ENCODE results near the gene GPRIN2. TPM values are rescaled to one million over a fixed set of nuclear protein-coding genes. Genes with fewer than 3 reads are reported as not detected.

GPRIN2 gene
- total and polyA plus RNA-seq, 4 donors, result 0.09 to 1.3 (median 0.15) TPM; not detected in 1

DNA sequence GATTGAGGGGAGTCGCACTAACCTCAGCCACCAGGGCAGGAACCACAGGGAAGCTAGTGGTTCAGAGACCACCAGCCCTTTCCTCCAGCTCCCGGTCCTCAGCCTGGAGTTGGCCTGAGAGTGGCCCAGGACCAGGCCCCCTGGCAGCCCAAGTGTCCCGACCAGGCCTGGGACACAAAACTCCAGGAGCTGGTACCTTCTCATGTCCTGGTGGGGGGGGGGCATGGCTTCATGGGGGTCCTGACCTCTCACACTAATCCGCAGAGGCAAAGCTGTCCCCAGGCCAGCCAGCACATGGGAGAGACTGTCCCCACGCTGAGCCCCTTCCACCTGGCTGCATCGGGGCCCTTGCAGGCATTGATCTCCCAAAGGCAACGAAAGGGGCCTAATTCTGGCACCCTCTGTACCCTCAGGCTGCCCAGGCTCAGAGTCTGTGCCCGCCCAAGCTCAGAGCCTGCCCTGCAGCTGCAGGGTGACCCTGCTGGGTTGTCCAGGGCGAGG, 28.2 kb downstream of the GPRIN2 start:
- H3K9ac ChIP-seq (ENCODE audit: low read depth in 1 of 2, low read length in 2 of 2), result no peak overlapping the region
- H3K4me3 ChIP-seq (ENCODE audit: low read depth in 1 of 3, low read length in 3 of 3), result no peak overlapping the region
- WGBS, result 87% methylated on average over 9 of the region's 9 CpGs
- no peaks in the 10 kb centered on the region for H3K9me3 ChIP-seq (ENCODE audit: control insufficient read depth in 4 of 4, low read length in 3 of 4)
- DNase-seq (ENCODE audit: low spot score), result no peak
- H3K27me3 ChIP-seq (ENCODE audit: control insufficient read depth in 4 of 4, insufficient read depth in 4 of 4, low read length in 3 of 4), result no peaks in the 10 kb centered on the region
- TF ChIP-seq FOXA2 (IDR thresholded peaks at IDR 0.05) (no peak), HNF4A (conservative IDR thresholded peaks at IDR 0.05) (no peak), TAF1 (conservative IDR thresholded peaks at IDR 0.05) (no peak)
- TF ChIP-seq, protein P1, sequence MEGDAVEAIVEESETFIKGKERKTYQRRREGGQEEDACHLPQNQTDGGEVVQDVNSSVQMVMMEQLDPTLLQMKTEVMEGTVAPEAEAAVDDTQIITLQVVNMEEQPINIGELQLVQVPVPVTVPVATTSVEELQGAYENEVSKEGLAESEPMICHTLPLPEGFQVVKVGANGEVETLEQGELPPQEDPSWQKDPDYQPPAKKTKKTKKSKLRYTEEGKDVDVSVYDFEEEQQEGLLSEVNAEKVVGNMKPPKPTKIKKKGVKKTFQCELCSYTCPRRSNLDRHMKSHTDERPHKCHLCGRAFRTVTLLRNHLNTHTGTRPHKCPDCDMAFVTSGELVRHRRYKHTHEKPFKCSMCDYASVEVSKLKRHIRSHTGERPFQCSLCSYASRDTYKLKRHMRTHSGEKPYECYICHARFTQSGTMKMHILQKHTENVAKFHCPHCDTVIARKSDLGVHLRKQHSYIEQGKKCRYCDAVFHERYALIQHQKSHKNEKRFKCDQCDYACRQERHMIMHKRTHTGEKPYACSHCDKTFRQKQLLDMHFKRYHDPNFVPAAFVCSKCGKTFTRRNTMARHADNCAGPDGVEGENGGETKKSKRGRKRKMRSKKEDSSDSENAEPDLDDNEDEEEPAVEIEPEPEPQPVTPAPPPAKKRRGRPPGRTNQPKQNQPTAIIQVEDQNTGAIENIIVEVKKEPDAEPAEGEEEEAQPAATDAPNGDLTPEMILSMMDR (IDR thresholded peaks at IDR 0.05; ENCODE audit: low read depth, low read length, missing input control), result no peak
- TF ChIP-seq, protein P2, sequence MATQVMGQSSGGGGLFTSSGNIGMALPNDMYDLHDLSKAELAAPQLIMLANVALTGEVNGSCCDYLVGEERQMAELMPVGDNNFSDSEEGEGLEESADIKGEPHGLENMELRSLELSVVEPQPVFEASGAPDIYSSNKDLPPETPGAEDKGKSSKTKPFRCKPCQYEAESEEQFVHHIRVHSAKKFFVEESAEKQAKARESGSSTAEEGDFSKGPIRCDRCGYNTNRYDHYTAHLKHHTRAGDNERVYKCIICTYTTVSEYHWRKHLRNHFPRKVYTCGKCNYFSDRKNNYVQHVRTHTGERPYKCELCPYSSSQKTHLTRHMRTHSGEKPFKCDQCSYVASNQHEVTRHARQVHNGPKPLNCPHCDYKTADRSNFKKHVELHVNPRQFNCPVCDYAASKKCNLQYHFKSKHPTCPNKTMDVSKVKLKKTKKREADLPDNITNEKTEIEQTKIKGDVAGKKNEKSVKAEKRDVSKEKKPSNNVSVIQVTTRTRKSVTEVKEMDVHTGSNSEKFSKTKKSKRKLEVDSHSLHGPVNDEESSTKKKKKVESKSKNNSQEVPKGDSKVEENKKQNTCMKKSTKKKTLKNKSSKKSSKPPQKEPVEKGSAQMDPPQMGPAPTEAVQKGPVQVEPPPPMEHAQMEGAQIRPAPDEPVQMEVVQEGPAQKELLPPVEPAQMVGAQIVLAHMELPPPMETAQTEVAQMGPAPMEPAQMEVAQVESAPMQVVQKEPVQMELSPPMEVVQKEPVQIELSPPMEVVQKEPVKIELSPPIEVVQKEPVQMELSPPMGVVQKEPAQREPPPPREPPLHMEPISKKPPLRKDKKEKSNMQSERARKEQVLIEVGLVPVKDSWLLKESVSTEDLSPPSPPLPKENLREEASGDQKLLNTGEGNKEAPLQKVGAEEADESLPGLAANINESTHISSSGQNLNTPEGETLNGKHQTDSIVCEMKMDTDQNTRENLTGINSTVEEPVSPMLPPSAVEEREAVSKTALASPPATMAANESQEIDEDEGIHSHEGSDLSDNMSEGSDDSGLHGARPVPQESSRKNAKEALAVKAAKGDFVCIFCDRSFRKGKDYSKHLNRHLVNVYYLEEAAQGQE (IDR thresholded peaks at IDR 0.05), result no peak
- H3K36me3 ChIP-seq (ENCODE audit: control insufficient read depth in 4 of 4, insufficient read depth in 3 of 4, low read depth in 1 of 4, low read length in 3 of 4), result no peaks in the 10 kb centered on the region
- H3K27ac ChIP-seq (ENCODE audit: low read depth in 1 of 2, low read length in 2 of 2), result no peak overlapping the region
- H3K4me1 ChIP-seq (ENCODE audit: control insufficient read depth in 4 of 4, insufficient read depth in 4 of 4, low read length in 3 of 4), result no peaks in the 10 kb centered on the region

DNA sequence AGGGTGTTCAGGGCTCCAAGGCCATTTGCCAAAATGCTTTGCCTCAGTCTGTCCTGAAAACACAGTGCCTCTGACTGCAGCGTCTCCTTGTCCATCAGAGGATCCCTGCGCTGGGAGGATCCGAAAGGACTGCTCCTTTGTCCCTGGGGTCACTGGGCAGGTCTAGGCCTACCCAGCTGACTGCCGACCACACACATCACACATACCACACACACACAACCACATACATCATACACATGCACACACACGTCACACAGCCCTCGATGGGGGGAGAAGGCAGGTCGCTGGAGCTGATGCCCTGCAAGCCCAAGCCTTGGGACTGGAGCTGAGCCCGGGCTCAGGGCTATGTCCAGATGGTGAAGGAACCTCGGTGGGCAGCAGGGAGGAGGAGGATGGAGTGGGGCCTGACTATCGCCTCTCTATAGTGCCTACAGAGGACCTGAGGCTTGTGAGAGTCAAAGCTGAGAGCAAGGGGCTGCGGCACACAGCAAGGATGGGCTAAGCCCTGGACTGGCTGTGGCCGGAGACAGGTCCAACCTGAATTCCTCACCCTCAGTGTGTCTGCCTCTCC, 29.1 kb downstream of the GPRIN2 start:
- no peaks in the 10 kb centered on the region for H3K27me3 ChIP-seq (ENCODE audit: control insufficient read depth in 4 of 4, insufficient read depth in 4 of 4, low read length in 3 of 4)
- H3K36me3 ChIP-seq (ENCODE audit: control insufficient read depth in 4 of 4, insufficient read depth in 3 of 4, low read depth in 1 of 4, low read length in 3 of 4), result no peaks in the 10 kb centered on the region
- DNase-seq (ENCODE audit: low spot score), result no peak
- H3K9me3 ChIP-seq (ENCODE audit: control insufficient read depth in 4 of 4, low read length in 3 of 4), result no peaks in the 10 kb centered on the region
- H3K4me1 ChIP-seq (ENCODE audit: control insufficient read depth in 4 of 4, insufficient read depth in 4 of 4, low read length in 3 of 4), result no peaks in the 10 kb centered on the region
- H3K4me3 ChIP-seq (ENCODE audit: low read depth in 1 of 3, low read length in 3 of 3), result no peak overlapping the region
- no peak overlapping the region for H3K27ac ChIP-seq (ENCODE audit: low read depth in 1 of 2, low read length in 2 of 2)
- H3K9ac ChIP-seq (ENCODE audit: low read depth in 1 of 2, low read length in 2 of 2), result no peak overlapping the region
- TF ChIP-seq RAD21 (IDR thresholded peaks at IDR 0.05) (no peak), RXRA (IDR thresholded peaks at IDR 0.05) (no peak), EGR1 (IDR thresholded peaks at IDR 0.05; ENCODE audit: low read depth in 2 of 2) (no peak), HNF4A (conservative IDR thresholded peaks at IDR 0.05) (no peak)
- TF ChIP-seq, protein P3, sequence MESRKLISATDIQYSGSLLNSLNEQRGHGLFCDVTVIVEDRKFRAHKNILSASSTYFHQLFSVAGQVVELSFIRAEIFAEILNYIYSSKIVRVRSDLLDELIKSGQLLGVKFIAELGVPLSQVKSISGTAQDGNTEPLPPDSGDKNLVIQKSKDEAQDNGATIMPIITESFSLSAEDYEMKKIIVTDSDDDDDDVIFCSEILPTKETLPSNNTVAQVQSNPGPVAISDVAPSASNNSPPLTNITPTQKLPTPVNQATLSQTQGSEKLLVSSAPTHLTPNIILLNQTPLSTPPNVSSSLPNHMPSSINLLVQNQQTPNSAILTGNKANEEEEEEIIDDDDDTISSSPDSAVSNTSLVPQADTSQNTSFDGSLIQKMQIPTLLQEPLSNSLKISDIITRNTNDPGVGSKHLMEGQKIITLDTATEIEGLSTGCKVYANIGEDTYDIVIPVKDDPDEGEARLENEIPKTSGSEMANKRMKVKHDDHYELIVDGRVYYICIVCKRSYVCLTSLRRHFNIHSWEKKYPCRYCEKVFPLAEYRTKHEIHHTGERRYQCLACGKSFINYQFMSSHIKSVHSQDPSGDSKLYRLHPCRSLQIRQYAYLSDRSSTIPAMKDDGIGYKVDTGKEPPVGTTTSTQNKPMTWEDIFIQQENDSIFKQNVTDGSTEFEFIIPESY (IDR thresholded peaks at IDR 0.05), result no peak
- 88% methylated on average over 12 of the region's 12 CpGs for WGBS

DNA sequence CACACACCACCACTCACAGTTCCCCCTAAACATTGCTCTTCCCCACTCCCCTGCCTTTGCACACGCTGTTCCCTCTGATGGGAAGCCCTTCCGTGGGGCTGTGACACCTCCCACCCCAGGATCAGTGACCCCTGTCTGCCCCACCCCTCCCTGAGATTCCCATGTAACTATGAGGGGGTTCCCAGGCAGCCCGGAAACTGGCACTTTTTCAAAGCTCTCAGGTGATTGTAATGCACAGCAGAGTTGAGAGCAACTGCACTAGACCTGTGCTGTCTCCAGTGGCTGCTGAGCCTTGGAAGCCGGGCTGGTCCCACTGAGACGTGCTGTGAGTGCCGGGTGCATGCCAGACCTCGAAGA, 29.8 kb downstream of the GPRIN2 start:
- Histone ChIP-seq H3K9ac (ENCODE audit: low read depth in 1 of 2, low read length in 2 of 2) (no peak overlapping the region), H3K36me3 (ENCODE audit: control insufficient read depth in 4 of 4, insufficient read depth in 3 of 4, low read depth in 1 of 4, low read length in 3 of 4) (no peaks in the 10 kb centered on the region), H3K9me3 (ENCODE audit: control insufficient read depth in 4 of 4, low read length in 3 of 4) (no peaks in the 10 kb centered on the region), H3K4me3 (ENCODE audit: low read depth in 1 of 3, low read length in 3 of 3) (no peak overlapping the region), H3K4me1 (ENCODE audit: control insufficient read depth in 4 of 4, insufficient read depth in 4 of 4, low read length in 3 of 4) (no peaks in the 10 kb centered on the region), H3K27me3 (ENCODE audit: control insufficient read depth in 4 of 4, insufficient read depth in 4 of 4, low read length in 3 of 4) (no peaks in the 10 kb centered on the region), H3K27ac (ENCODE audit: low read depth in 1 of 2, low read length in 2 of 2) (no peak overlapping the region)
- DNase-seq (ENCODE audit: low spot score), result no peak
- 61% methylated on average over 7 of the region's 7 CpGs for WGBS
- TF ChIP-seq, protein P3 (IDR thresholded peaks at IDR 0.05), result no peak
- TF ChIP-seq, protein P2 (IDR thresholded peaks at IDR 0.05), result no peak
- TF ChIP-seq FOXA2 (IDR thresholded peaks at IDR 0.05), result no peak
- TF ChIP-seq EGR1 (IDR thresholded peaks at IDR 0.05; ENCODE audit: low read depth in 2 of 2), result no peak
- no peak for TF ChIP-seq JUND (IDR thresholded peaks at IDR 0.05)
- TF ChIP-seq RAD21 (IDR thresholded peaks at IDR 0.05), result no peak
- TF ChIP-seq, protein P4, sequence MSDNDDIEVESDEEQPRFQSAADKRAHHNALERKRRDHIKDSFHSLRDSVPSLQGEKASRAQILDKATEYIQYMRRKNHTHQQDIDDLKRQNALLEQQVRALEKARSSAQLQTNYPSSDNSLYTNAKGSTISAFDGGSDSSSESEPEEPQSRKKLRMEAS (IDR thresholded peaks at IDR 0.05), result no peak
- no peak for TF ChIP-seq GABPA (IDR thresholded peaks at IDR 0.05 in 1 of 2, conservative IDR thresholded peaks at IDR 0.05 in 1 of 2)
- no peak for TF ChIP-seq RXRA (IDR thresholded peaks at IDR 0.05)

Measured in liver (tissue), 9 donors.